GM12878 (cell line): ENCODE data around the gene JMJD6. TPM values are rescaled to one million over a fixed set of nuclear protein-coding genes. Genes with fewer than 3 reads are reported as not detected.
A peak's percentile ranks its signal among the peaks of the same experiment; 100 is the strongest.

Source experiments
- ATAC-seq: fragments of 200-7000 bp; cut with Tn5 transposase; 3 replicates; pipeline ENCODE4 v1.9.1; 2020; ENCODE audit warnings: mild to moderate bottlenecking, moderate library complexity
- BruUV-seq: library from RNA; stranded (reverse); fragments of 400-500 nt; replicated peaks from 2 replicates; lab custom pipeline; 2021; lab: Mats Ljungman, UMichigan
- CTCF ChIA-PET: fragments of 300-600 bp; sonication (Branson Sonifier 250); formaldehyde crosslinking; extraction: SDS; loops from one replicate; lab custom pipeline; 2021; ENCODE audit warnings: inconsistent platforms; lab: Yijun Ruan, JAX
- POLR2A ChIA-PET: fragments of 350-600 bp; formaldehyde crosslinking; extraction: SDS; loops from one replicate; lab custom pipeline; 2021; ENCODE audit warnings: inconsistent platforms; lab: Charles Lee
- RAD21 ChIA-PET: fragments of 300-600 bp; sonication (Branson Sonifier 250); formaldehyde crosslinking; loops from one replicate; lab custom pipeline; 2023; ENCODE audit warnings: antibody characterized with exemption; ENCODE audit not compliant: unreplicated experiment; lab: Charles Lee
- SMC1A ChIA-PET: fragments of 300-600 bp; sonication (Branson Sonifier 250); formaldehyde crosslinking; loops from one replicate; lab custom pipeline; 2023; ENCODE audit not compliant: unreplicated experiment, uncharacterized antibody; lab: Charles Lee
- DNase-seq: peaks from one replicate; pipeline ENCODE4 v3.0.0-alpha.2; 2011; ENCODE audit warnings: low read depth, low spot score
- FAIRE-seq: peaks from 3 replicates; lab custom pipeline; 2011; peaks lifted over from hg19 to GRCh38; lab: Jason Lieb, UNC
- H2AFZ ChIP-seq: 2 replicates; pipeline ENCODE4 v1.6.0; 2011; ENCODE audit warnings: low read depth, low read length, control low read depth; ENCODE audit not compliant: control insufficient read depth
- H3K27ac ChIP-seq: 2 replicates; pipeline ENCODE4 v1.5.1; 2011; ENCODE audit warnings: control low read depth; ENCODE audit not compliant: control insufficient read depth, insufficient read depth
- H3K27me3 ChIP-seq, 2 experiments: replicated peaks in 1 of 2; 2 replicates each; pipeline versions ENCODE4 v1.6.0 to v1.6.1; 2011; ENCODE audit warnings: low read length in 1 of 2; ENCODE audit not compliant: control insufficient read depth in 2 of 2, insufficient read depth in 2 of 2
- H3K36me3 ChIP-seq, 2 experiments: 2 replicates each; pipeline ENCODE4 v1.5.1; 2011; ENCODE audit warnings: low read length in 1 of 2; ENCODE audit not compliant: control insufficient read depth in 2 of 2, insufficient read depth in 2 of 2
- H3K4me1 ChIP-seq: 2 replicates; pipeline ENCODE4 v1.6.1; 2011; ENCODE audit warnings: mild to moderate bottlenecking, low read length, moderate library complexity, mixed read lengths; ENCODE audit not compliant: control insufficient read depth, insufficient read depth
- H3K4me2 ChIP-seq: 2 replicates; pipeline ENCODE4 v1.6.0; 2011; ENCODE audit warnings: control low read depth; ENCODE audit not compliant: control insufficient read depth, insufficient read depth
- H3K4me3 ChIP-seq: fragments of 200-600 bp; sonication (generic); 2 replicates; pipeline ENCODE4 v1.5.1; 2016
- H3K79me2 ChIP-seq: 2 replicates; pipeline ENCODE4 v1.6.0; 2011; ENCODE audit warnings: low read length; ENCODE audit not compliant: control insufficient read depth, insufficient read depth
- H3K9ac ChIP-seq: 2 replicates; pipeline ENCODE4 v1.8.0; 2011; ENCODE audit warnings: low read length, control low read depth, mixed read lengths; ENCODE audit not compliant: control insufficient read depth, insufficient read depth
- H3K9me3 ChIP-seq: replicated peaks from 3 replicates; pipeline ENCODE4 v1.5.1; 2011; ENCODE audit warnings: mild to moderate bottlenecking, low read length; ENCODE audit not compliant: control insufficient read depth, insufficient read depth
- H4K20me1 ChIP-seq: 2 replicates; pipeline ENCODE4 v1.6.0; 2011; ENCODE audit not compliant: control insufficient read depth, insufficient read depth
- CBFB ChIP-seq: IDR thresholded peaks from 2 replicates; pipeline ENCODE4 v1.6.1; 2016; ENCODE audit warnings: antibody characterized with exemption, low read depth
- CBX3 ChIP-seq: fragments of 200-600 bp; sonication (generic); IDR thresholded peaks from 2 replicates; pipeline ENCODE4 v1.6.1; 2016; ENCODE audit warnings: low read depth, borderline replicate concordance
- FOXK2 ChIP-seq: fragments of 450-650 bp; IDR thresholded peaks from 2 replicates; pipeline ENCODE4 v1.6.1; 2017; ENCODE audit warnings: mild to moderate bottlenecking, moderate library complexity
- LARP7 ChIP-seq: fragments of 450-650 bp; IDR thresholded peaks from 2 replicates; pipeline ENCODE4 v1.6.1; 2017; ENCODE audit warnings: mild to moderate bottlenecking
- NR2C2 ChIP-seq: IDR thresholded peaks from 2 replicates; pipeline ENCODE4 v1.6.1; 2011; ENCODE audit warnings: borderline replicate concordance, low read depth; ENCODE audit not compliant: control insufficient read depth, insufficient read length
- SMAD5 ChIP-seq: IDR thresholded peaks from 2 replicates; pipeline ENCODE4 v1.6.1; 2016; ENCODE audit warnings: antibody characterized with exemption, low read depth
- ZNF384 ChIP-seq: IDR thresholded peaks from 2 replicates; pipeline ENCODE4 v1.6.1; 2012; ENCODE audit warnings: low read depth, mild to moderate bottlenecking, low read length, improper control_type of control experiment, borderline replicate concordance
- WGBS: methylation state at CpG from one replicate; pipeline ENCODE4 v1.1.6; 2016; ENCODE audit warnings: low lambda C conversion rate; ENCODE audit not compliant: insufficient replicate concordance, insufficient coverage; ENCODE audit errors: missing lambda C conversion rate; 5-methylcytosine and 5-hydroxymethylcytosine counted together
- in situ Hi-C: fragments of 300-500 bp; cut with MboI; formaldehyde crosslinking; loops from 9 replicates; pipeline ENCODE4 v1.14.3; 2018; ENCODE audit warnings: mixed read lengths
- intact Hi-C: fragments of 100-400 bp; cut with micrococcal nuclease; formaldehyde crosslinking; loops from one replicate; pipeline ENCODE4 v1.14.2; 2022; ENCODE audit not compliant: unreplicated experiment
- polyA plus RNA-seq, 11 experiments: library from polyadenylated mRNA; depleted of rRNA in 4 of 11; unstranded in 6 of 11; stranded (reverse) in 5 of 11; fragments of >200 nt; fragmentation: Nextera tagmentation in 4 of 11; fragmentation: Illumina TruSeq in 1 of 11; extraction: Ambion mirVana in 4 of 11; extraction: Trizol in 1 of 11; gene quantifications; 1 replicate in 1 of 11; 2 replicates in 10 of 11; pipeline versions ENCODE4 v1.2.1 to v1.2.3, GENCODE V29; 2011 to 2016; ENCODE audit warnings: inconsistent platforms in 2 of 11, missing spikeins in 2 of 11, low read depth in 1 of 11
- total RNA-seq, 4 experiments: library from RNA; depleted of rRNA in 3 of 4; stranded (reverse); fragments of >200 nt in 3 of 4; fragmentation: Illumina TruSeq in 1 of 4; extraction: Trizol in 1 of 4; gene quantifications; 2 replicates each; pipeline versions ENCODE4 v1.2.1 to v1.2.3, GENCODE V29; 2013 to 2021
- TF ChIP-seq, protein P1 (sequence below): IDR thresholded peaks from 2 replicates; pipeline ENCODE4 v1.6.1; 2012; ENCODE audit warnings: mild to moderate bottlenecking, low read depth, low read length
- TF ChIP-seq, protein P2 (sequence below): fragments of 450-650 bp; IDR thresholded peaks from 2 replicates; pipeline ENCODE4 v1.6.1; 2014; ENCODE audit warnings: mild to moderate bottlenecking
- TF ChIP-seq, protein P3 (sequence below): fragments of 450-650 bp; IDR thresholded peaks from 2 replicates; pipeline ENCODE4 v1.6.1; 2017; ENCODE audit warnings: low read depth, mild to moderate bottlenecking, moderate library complexity

JMJD6 gene
- total and polyA plus RNA-seq, 10 of the 15 experiments (the other 5 are each of a cell fraction or from before 2014, with no cell fraction given): 1.2 to 36.0 (median 22.2) TPM

- POLR2A ChIA-PET: interaction anchor here (0.6 kb wide), 1 partner anchor 325 kb away, joined by 4 read pairs; no protein-coding TSS in a partner anchor
- WGBS: 75% methylated on average over 12 of the region's 12 CpGs
- intact Hi-C loops: no loop called here
Observed at GRCh38 chr17:76753061-76753961, 26.9 kb upstream of the JMJD6 start.

DNA sequence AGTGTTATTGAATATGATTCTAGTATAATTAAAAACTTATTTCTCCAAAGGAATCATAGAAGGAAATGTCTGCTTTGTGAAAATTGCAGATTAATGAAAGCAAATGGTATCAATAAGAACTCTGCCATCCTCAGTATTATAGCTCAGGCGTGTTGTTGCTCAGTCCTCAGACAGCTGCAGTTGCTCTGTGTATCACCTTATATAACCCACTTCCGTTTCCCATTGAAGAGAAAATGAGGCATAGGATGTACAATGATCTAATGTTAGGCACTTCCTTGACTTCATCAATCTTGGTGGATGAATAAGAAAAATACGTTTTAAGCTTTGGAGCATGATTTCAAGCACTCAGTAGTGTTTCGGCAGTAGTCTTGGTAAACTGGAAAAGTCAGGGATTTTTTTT, 25.6 kb upstream of the JMJD6 start:
- POLR2A ChIA-PET: no interaction called here
- no peak for ATAC-seq
- Histone ChIP-seq H3K4me1 (no peaks in the 10 kb centered on the region; the same call in 1 of the 2 replicates), H3K4me3 (no peak overlapping the region), H3K27ac (no peak overlapping the region), H3K36me3 (peaks cover 0 to 10% of the 10 kb centered on the region in 2 experiments; a peak in 2 of 4 replicates), H4K20me1 (no peaks in the 10 kb centered on the region), H3K79me2 (no peaks in the 10 kb centered on the region), H3K27me3 (no peaks in the 10 kb centered on the region), H2AFZ (no peak overlapping the region), H3K4me2 (no peak overlapping the region), H3K9ac (no peak overlapping the region), H3K9me3 (no peaks in the 10 kb centered on the region)
- RAD21 ChIA-PET: no interaction called here
- no peak for DNase-seq
- 94% methylated on average over 4 of the region's 4 CpGs for WGBS
- SMC1A ChIA-PET: no interaction called here
- FAIRE-seq: no peak
- no TSS peak for BruUV-seq
- in situ Hi-C loops: no loop called here
- intact Hi-C loops: no loop called here
- CTCF ChIA-PET: no interaction called here
- TF ChIP-seq, protein P1, sequence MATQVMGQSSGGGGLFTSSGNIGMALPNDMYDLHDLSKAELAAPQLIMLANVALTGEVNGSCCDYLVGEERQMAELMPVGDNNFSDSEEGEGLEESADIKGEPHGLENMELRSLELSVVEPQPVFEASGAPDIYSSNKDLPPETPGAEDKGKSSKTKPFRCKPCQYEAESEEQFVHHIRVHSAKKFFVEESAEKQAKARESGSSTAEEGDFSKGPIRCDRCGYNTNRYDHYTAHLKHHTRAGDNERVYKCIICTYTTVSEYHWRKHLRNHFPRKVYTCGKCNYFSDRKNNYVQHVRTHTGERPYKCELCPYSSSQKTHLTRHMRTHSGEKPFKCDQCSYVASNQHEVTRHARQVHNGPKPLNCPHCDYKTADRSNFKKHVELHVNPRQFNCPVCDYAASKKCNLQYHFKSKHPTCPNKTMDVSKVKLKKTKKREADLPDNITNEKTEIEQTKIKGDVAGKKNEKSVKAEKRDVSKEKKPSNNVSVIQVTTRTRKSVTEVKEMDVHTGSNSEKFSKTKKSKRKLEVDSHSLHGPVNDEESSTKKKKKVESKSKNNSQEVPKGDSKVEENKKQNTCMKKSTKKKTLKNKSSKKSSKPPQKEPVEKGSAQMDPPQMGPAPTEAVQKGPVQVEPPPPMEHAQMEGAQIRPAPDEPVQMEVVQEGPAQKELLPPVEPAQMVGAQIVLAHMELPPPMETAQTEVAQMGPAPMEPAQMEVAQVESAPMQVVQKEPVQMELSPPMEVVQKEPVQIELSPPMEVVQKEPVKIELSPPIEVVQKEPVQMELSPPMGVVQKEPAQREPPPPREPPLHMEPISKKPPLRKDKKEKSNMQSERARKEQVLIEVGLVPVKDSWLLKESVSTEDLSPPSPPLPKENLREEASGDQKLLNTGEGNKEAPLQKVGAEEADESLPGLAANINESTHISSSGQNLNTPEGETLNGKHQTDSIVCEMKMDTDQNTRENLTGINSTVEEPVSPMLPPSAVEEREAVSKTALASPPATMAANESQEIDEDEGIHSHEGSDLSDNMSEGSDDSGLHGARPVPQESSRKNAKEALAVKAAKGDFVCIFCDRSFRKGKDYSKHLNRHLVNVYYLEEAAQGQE: no peak
- TF ChIP-seq LARP7 (no peak), CBX3 (no peak), FOXK2 (no peak), SMAD5 (no peak), CBFB (no peak)
- TF ChIP-seq, protein P2, sequence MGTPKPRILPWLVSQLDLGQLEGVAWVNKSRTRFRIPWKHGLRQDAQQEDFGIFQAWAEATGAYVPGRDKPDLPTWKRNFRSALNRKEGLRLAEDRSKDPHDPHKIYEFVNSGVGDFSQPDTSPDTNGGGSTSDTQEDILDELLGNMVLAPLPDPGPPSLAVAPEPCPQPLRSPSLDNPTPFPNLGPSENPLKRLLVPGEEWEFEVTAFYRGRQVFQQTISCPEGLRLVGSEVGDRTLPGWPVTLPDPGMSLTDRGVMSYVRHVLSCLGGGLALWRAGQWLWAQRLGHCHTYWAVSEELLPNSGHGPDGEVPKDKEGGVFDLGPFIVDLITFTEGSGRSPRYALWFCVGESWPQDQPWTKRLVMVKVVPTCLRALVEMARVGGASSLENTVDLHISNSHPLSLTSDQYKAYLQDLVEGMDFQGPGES: no peak
- TF ChIP-seq, protein P3, sequence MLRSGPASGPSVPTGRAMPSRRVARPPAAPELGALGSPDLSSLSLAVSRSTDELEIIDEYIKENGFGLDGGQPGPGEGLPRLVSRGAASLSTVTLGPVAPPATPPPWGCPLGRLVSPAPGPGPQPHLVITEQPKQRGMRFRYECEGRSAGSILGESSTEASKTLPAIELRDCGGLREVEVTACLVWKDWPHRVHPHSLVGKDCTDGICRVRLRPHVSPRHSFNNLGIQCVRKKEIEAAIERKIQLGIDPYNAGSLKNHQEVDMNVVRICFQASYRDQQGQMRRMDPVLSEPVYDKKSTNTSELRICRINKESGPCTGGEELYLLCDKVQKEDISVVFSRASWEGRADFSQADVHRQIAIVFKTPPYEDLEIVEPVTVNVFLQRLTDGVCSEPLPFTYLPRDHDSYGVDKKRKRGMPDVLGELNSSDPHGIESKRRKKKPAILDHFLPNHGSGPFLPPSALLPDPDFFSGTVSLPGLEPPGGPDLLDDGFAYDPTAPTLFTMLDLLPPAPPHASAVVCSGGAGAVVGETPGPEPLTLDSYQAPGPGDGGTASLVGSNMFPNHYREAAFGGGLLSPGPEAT: no peak

More at GRCh38 chr17:76753061-76753961, 26.9 kb upstream of the JMJD6 start:
- no peaks in the 10 kb centered on the region for H3K27me3 ChIP-seq
- H3K79me2 ChIP-seq: no peaks in the 10 kb centered on the region
- ChIA-PET RAD21 (no interaction called here), SMC1A (interaction anchor here (1.0 kb wide), 1 partner anchor 10 kb away, joined by 4 read pairs; no protein-coding TSS in a partner anchor), CTCF (interaction anchor here (0.6 kb wide), 1 partner anchor 9 kb away, joined by 3 read pairs; no protein-coding TSS in a partner anchor)
- BruUV-seq: no TSS peak
- no peak overlapping the region for H3K27ac ChIP-seq
- DNase-seq (no peak), ATAC-seq (no peak; the same call in 2 of the 3 replicates), FAIRE-seq (no peak)
- peaks cover 0 to 13% of the 10 kb centered on the region in 2 experiments; a peak in 2 of 4 replicates for H3K36me3 ChIP-seq
- peak overlapping the region; percentile 50 for H2AFZ ChIP-seq
- H3K4me3 ChIP-seq: no peak overlapping the region
- H3K9ac ChIP-seq: no peak overlapping the region
- H3K4me2 ChIP-seq: no peak overlapping the region
- TF ChIP-seq ZNF384 (peak; percentile 56; the same call in 1 of the 2 replicates), NR2C2 (no peak)
- no peaks in the 10 kb centered on the region for H3K9me3 ChIP-seq
- no peaks in the 10 kb centered on the region for H4K20me1 ChIP-seq
- in situ Hi-C loops: no loop called here
- no peaks in the 10 kb centered on the region; the same call in 1 of the 2 replicates for H3K4me1 ChIP-seq
